ENCODE measurements around the gene DENND11. TPM values are rescaled to one million over a fixed set of nuclear protein-coding genes. Genes with fewer than 3 reads are reported as not detected.

The DENND11 gene
- total and polyA plus RNA-seq, 10 donors = 7.6 to 68.4 (median 48.8) TPM

DNA sequence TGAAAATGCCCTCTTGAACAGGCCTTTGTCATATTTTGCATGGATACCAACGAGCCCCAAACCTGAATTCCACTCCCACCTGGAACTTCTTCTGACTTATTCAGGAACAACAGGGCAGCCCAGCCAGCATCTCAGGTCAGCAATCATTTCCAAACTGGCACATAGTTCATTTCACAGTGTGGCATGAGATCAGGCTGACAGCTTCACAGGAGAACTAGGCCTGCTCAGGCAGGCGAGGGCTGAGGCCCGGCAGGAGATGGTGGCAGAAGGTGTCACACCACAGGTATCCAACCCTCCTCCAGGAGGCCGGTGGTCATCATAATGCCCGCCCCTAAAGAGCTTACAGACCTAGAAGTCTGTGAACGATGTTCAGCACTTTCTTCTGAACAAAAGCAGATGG is 42.5 kb downstream of the DENND11 start:
- intact Hi-C loops (cut with DNase I; ENCODE audit: low total_unique reads) = loop anchor here (10.0 kb wide), 1 partner anchor 75 kb away; the partner anchor contains the start of gene SSBP1
- H3K4me3 ChIP-seq = no peak overlapping the region
- H3K9me3 ChIP-seq = no peaks in the 10 kb centered on the region
- no peaks in the 10 kb centered on the region for H3K27me3 ChIP-seq (replicated peaks in 1 of 7)
- no peak for DNase-seq
- TF ChIP-seq POLR2A (IDR thresholded peaks at IDR 0.05) = no peak
- TF ChIP-seq, protein P1, sequence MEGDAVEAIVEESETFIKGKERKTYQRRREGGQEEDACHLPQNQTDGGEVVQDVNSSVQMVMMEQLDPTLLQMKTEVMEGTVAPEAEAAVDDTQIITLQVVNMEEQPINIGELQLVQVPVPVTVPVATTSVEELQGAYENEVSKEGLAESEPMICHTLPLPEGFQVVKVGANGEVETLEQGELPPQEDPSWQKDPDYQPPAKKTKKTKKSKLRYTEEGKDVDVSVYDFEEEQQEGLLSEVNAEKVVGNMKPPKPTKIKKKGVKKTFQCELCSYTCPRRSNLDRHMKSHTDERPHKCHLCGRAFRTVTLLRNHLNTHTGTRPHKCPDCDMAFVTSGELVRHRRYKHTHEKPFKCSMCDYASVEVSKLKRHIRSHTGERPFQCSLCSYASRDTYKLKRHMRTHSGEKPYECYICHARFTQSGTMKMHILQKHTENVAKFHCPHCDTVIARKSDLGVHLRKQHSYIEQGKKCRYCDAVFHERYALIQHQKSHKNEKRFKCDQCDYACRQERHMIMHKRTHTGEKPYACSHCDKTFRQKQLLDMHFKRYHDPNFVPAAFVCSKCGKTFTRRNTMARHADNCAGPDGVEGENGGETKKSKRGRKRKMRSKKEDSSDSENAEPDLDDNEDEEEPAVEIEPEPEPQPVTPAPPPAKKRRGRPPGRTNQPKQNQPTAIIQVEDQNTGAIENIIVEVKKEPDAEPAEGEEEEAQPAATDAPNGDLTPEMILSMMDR (IDR thresholded peaks at IDR 0.05 in 8 of 11, conservative IDR thresholded peaks at IDR 0.05 in 3 of 11) = no peak
- no peak for TF ChIP-seq POLR2AphosphoS5 (IDR thresholded peaks at IDR 0.05)
- peaks cover 0 to 91% (median 41%) of the 10 kb centered on the region in 6 donors for H3K36me3 ChIP-seq
- H3K27ac ChIP-seq = peak overlapping the region in 5 of 8 donors; percentile 3 to 56 (median 54)
- peaks cover 0 to 19% (median 5%) of the 10 kb centered on the region in 6 donors for H3K4me1 ChIP-seq
- WGBS, 5 donors = 85 to 92% (median 90%) methylated on average over 5 to 6 of the region's 6 CpGs

DNA sequence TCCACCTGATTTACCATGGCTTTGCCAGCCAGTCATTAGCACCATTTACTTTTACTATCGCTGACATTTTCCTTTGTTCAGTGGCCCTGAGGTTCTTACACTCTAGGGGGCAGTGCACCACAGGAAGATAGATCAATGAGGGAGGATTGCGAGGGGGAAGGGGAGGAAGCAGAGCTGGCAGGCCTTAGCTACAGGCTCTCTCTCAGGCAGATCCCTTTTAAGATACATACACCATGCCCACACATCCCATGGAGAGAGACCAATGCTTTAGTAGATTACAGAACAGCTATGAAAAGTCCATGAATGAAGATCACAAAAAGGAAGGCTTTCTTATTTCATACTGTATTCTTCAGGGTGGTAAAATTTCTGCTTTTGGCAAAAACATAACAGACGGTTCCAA is 47.4 kb downstream of the DENND11 start:
- peak overlapping the region in 2 of 8 donors; percentile 1 to 26 for H3K27ac ChIP-seq
- intact Hi-C loops (cut with DNase I; ENCODE audit: low total_unique reads) = loop anchor here (10.0 kb wide), 1 partner anchor 80 kb away; the partner anchor contains the start of gene SSBP1
- H3K4me3 ChIP-seq = no peak overlapping the region
- no peaks in the 10 kb centered on the region for H3K27me3 ChIP-seq (replicated peaks in 1 of 7)
- 33 to 40% (median 37%) methylated on average over 3 of the region's 3 CpGs for WGBS, 5 donors
- H3K36me3 ChIP-seq = peaks cover 0 to 75% (median 18%) of the 10 kb centered on the region in 6 donors
- DNase-seq = no peak
- TF ChIP-seq POLR2AphosphoS5 (IDR thresholded peaks at IDR 0.05) (peak in 1 of 3 donors; percentile 71), POLR2A (IDR thresholded peaks at IDR 0.05) (no peak)
- TF ChIP-seq, protein P1 (IDR thresholded peaks at IDR 0.05 in 8 of 11, conservative IDR thresholded peaks at IDR 0.05 in 3 of 11) = peak; percentile 42 to 75 (median 69)
- no peaks in the 10 kb centered on the region for H3K9me3 ChIP-seq
- peaks cover 0 to 21% (median 8%) of the 10 kb centered on the region in 6 donors for H3K4me1 ChIP-seq

DNA sequence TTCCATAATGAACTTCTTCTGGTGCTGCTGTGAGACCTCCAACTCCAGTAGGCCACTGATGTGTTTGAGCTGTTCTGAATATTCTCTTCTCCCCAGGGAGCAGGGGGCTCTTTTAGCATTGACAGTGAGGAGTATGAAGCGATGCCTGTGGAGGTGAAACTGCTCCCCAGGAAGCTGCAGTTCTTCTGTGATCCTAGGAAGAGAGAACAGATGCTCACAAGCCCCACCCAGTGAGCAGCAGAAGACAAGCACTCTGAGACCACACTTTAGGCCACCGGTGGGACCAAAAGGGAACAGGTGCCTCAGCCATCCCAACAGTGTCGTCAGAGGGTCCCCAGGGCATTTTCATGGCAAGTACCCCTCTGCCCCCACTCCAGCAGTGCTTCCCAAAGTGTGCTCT is 49.3 kb downstream of the DENND11 start:
- no peaks in the 10 kb centered on the region for H3K9me3 ChIP-seq

More for the DNA sequence above, 49.3 kb downstream of the DENND11 start:
- no peaks in the 10 kb centered on the region for H3K27me3 ChIP-seq (replicated peaks in 1 of 7)
- 63 to 71% (median 68%) methylated on average over 3 of the region's 3 CpGs for WGBS, 5 donors
- peaks cover 0 to 31% (median 10%) of the 10 kb centered on the region in 6 donors for H3K4me1 ChIP-seq
- H3K4me3 ChIP-seq = no peak overlapping the region
- intact Hi-C loops (cut with DNase I; ENCODE audit: low total_unique reads) = loop anchor here (10.0 kb wide), 1 partner anchor 82 kb away; the partner anchor contains the start of gene SSBP1
- H3K36me3 ChIP-seq = peaks cover 0 to 73% (median 18%) of the 10 kb centered on the region in 6 donors
- DNase-seq = no peak
- TF ChIP-seq POLR2AphosphoS5 (IDR thresholded peaks at IDR 0.05) (no peak), POLR2A (IDR thresholded peaks at IDR 0.05) (no peak)
- TF ChIP-seq, protein P1 (IDR thresholded peaks at IDR 0.05 in 8 of 11, conservative IDR thresholded peaks at IDR 0.05 in 3 of 11) = no peak
- no peak overlapping the region for H3K27ac ChIP-seq

Small RNA genes within 50 kb of the gene (small RNA-seq; reads per million reads assigned to genes)
- 0 reads per million in 4 donors for gene RNU1-82P

Other genes with a start within 250 kb of the DENND11 start
- 10 to 100 TPM; 22.0 to 35.5 (median 27.8) TPM for gene AGK, start 150.8 kb downstream of the DENND11 start, total RNA-seq
- gene AGK, start 150.8 kb downstream of the DENND11 start, polyA plus RNA-seq = 10 to 100 TPM; 11.0 to 12.8 (median 12.1) TPM
- not detected for gene WEE2, start 6.2 kb upstream of the DENND11 start, total RNA-seq
- under 1 TPM in 1 of 3 donors, not detected in 2; 0.04 TPM for gene WEE2, start 6.2 kb upstream of the DENND11 start, polyA plus RNA-seq
- 100 to 1,000 TPM in 2 of 7 donors, 10 to 100 TPM in 5; 69.3 to 122 (median 83.2) TPM for gene SSBP1, start 36.2 kb upstream of the DENND11 start, total RNA-seq
- 100 to 1,000 TPM; 145 to 185 (median 166) TPM for gene SSBP1, start 36.2 kb upstream of the DENND11 start, polyA plus RNA-seq
- gene TAS2R3, start 61.9 kb upstream of the DENND11 start, total RNA-seq = 1 to 10 TPM; 1.5 to 9.3 (median 4.8) TPM
- gene TAS2R3, start 61.9 kb upstream of the DENND11 start, polyA plus RNA-seq = not detected
- 1 to 10 TPM in 6 of 7 donors, under 1 TPM in 1; 0.94 to 4.8 (median 2.6) TPM for gene TAS2R4, start 74.5 kb upstream of the DENND11 start, total RNA-seq
- gene TAS2R4, start 74.5 kb upstream of the DENND11 start, polyA plus RNA-seq = under 1 TPM; 0.17 to 0.48 (median 0.17) TPM
- 1 to 10 TPM; 1.7 to 5.7 (median 2.9) TPM for gene TAS2R5, start 88.1 kb upstream of the DENND11 start, total RNA-seq
- gene TAS2R5, start 88.1 kb upstream of the DENND11 start, polyA plus RNA-seq = 1 to 10 TPM in 1 of 3 donors, under 1 TPM in 2; 0.58 to 1.0 (median 0.63) TPM
- not detected for gene PRSS37, start 139.3 kb upstream of the DENND11 start, total RNA-seq
- gene PRSS37, start 139.3 kb upstream of the DENND11 start, polyA plus RNA-seq = not detected
- gene OR9A4, start 214.2 kb upstream of the DENND11 start, total RNA-seq = not detected
- not detected for gene OR9A4, start 214.2 kb upstream of the DENND11 start, polyA plus RNA-seq
- 1 to 10 TPM in 5 of 7 donors, under 1 TPM in 2; 0.41 to 5.8 (median 1.5) TPM for gene CLEC5A, start 244.8 kb upstream of the DENND11 start, total RNA-seq
- under 1 TPM; 0.09 to 0.48 (median 0.27) TPM for gene CLEC5A, start 244.8 kb upstream of the DENND11 start, polyA plus RNA-seq

All from spleen (tissue), 11 donors.